ENCODE results near the gene PTPRK. TPM values are rescaled to one million over a fixed set of nuclear protein-coding genes. Genes with fewer than 3 reads are reported as not detected.

PTPRK gene
- total RNA-seq, 2 donors from 2014 or later, result 33.7 to 36.0 TPM

DNA sequence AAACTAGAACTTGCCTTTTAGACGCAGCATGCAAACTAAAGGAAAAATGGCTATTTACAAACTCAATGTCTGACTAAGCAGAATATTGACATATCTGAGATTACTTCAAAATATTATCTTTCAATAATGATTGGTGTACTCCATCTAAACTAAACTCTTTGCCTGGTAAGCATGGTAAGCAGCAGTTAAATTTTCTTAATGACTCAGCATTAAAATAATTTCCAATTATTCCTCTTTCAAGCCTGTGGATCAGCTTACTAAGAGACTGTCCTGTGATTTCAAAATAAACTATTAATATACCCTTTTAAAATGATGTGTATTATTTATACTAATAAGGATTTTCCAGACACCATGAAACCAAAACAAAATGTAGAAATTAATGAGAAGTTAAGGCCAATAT, 392.7 kb downstream of the PTPRK start:
- Histone ChIP-seq H3K4me1 (ENCODE audit: control insufficient read depth in 1 of 2, low read depth in 2 of 2) (peaks cover 0 to 14% of the 10 kb centered on the region in 2 donors), H3K27ac (no peak overlapping the region), H3K9me3 (no peaks in the 10 kb centered on the region), H3K27me3 (replicated peaks; ENCODE audit: insufficient read depth) (no peaks in the 10 kb centered on the region), H3K36me3 (no peaks in the 10 kb centered on the region), H3K4me3 (no peak overlapping the region)
- DNase-seq (ENCODE audit: low spot score), result no peak
- no peak for ATAC-seq (ENCODE audit: insufficient number of reproducible peaks, low FRiP score, low read depth)
- no peak for TF ChIP-seq CTCF (IDR thresholded peaks at IDR 0.05)

GRCh38 chr6:128124713-128125112, 395.7 kb downstream of the PTPRK start:
- TF ChIP-seq CTCF (IDR thresholded peaks at IDR 0.05), result no peak
- no peaks in the 10 kb centered on the region for H3K36me3 ChIP-seq
- ATAC-seq (ENCODE audit: insufficient number of reproducible peaks, low FRiP score, low read depth), result no peak
- H3K4me1 ChIP-seq (ENCODE audit: control insufficient read depth in 1 of 2, low read depth in 2 of 2), result no peaks in the 10 kb centered on the region
- H3K4me3 ChIP-seq, result no peak overlapping the region
- DNase-seq (ENCODE audit: low spot score), result no peak
- H3K27me3 ChIP-seq (replicated peaks; ENCODE audit: insufficient read depth), result no peaks in the 10 kb centered on the region
- no peak overlapping the region for H3K27ac ChIP-seq
- H3K9me3 ChIP-seq, result no peaks in the 10 kb centered on the region

- ATAC-seq (ENCODE audit: insufficient number of reproducible peaks, low FRiP score, low read depth), result no peak
- no peak for DNase-seq (ENCODE audit: low spot score)
- Histone ChIP-seq H3K4me1 (ENCODE audit: control insufficient read depth in 1 of 2, low read depth in 2 of 2) (no peaks in the 10 kb centered on the region), H3K4me3 (no peak overlapping the region), H3K27ac (no peak overlapping the region), H3K27me3 (replicated peaks; ENCODE audit: insufficient read depth) (no peaks in the 10 kb centered on the region), H3K36me3 (no peaks in the 10 kb centered on the region), H3K9me3 (no peaks in the 10 kb centered on the region)
- no peak for TF ChIP-seq CTCF (IDR thresholded peaks at IDR 0.05)
Observed at GRCh38 chr6:128121610-128122009, 398.8 kb downstream of the PTPRK start.

DNA sequence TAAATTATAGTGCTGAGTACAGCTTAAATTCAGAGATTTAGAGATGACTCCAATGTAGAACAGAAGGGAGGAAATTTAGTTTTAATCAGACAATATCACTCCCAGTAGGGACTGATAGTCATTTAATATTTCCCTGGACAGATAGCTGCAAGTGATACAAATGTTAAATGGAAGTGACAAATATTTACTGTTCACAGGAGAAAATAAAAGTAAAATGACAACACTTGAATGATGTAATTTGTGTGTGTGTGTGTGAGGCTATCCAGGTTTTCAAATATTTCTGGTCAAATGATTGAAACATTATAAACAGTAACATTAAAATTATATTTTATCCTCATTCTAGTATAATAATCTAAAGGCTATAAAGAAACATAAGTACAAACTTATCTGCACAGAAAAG, 399.2 kb downstream of the PTPRK start:
- H3K4me3 ChIP-seq, result no peak overlapping the region
- ATAC-seq (ENCODE audit: insufficient number of reproducible peaks, low FRiP score, low read depth), result no peak
- H3K9me3 ChIP-seq, result no peaks in the 10 kb centered on the region
- H3K27ac ChIP-seq, result no peak overlapping the region
- H3K4me1 ChIP-seq (ENCODE audit: control insufficient read depth in 1 of 2, low read depth in 2 of 2), result no peaks in the 10 kb centered on the region
- H3K27me3 ChIP-seq (replicated peaks; ENCODE audit: insufficient read depth), result no peaks in the 10 kb centered on the region
- TF ChIP-seq CTCF (IDR thresholded peaks at IDR 0.05), result no peak
- DNase-seq (ENCODE audit: low spot score), result no peak
- H3K36me3 ChIP-seq, result no peaks in the 10 kb centered on the region

DNA sequence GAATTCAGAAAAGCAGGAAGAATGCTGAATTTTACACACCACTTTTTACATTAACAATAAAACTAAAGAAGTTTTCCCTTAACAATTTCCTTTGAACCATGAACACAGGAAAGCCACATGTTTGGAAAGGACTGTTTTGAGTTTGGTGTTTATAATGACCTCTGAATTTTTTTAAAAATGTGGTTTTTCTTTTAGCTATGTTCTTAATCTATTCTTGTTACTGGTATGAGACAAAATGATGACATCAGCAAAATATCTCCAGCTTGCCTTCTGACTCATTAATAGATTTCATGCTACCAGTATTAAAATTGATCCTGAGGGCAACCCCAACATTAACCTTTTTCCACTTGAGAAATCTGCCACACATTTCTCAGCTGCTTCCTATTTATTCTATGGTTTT, 402.0 kb downstream of the PTPRK start:
- DNase-seq (ENCODE audit: low spot score), result no peak
- ATAC-seq (ENCODE audit: insufficient number of reproducible peaks, low FRiP score, low read depth), result no peak

More for the DNA sequence above, 402.0 kb downstream of the PTPRK start:
- H3K36me3 ChIP-seq, result no peaks in the 10 kb centered on the region
- no peaks in the 10 kb centered on the region for H3K9me3 ChIP-seq
- no peaks in the 10 kb centered on the region for H3K4me1 ChIP-seq (ENCODE audit: control insufficient read depth in 1 of 2, low read depth in 2 of 2)
- no peak overlapping the region for H3K27ac ChIP-seq
- no peaks in the 10 kb centered on the region for H3K27me3 ChIP-seq (replicated peaks; ENCODE audit: insufficient read depth)
- H3K4me3 ChIP-seq, result no peak overlapping the region
- no peak for TF ChIP-seq CTCF (IDR thresholded peaks at IDR 0.05)

Measured in thoracic aorta (tissue), 2 donors.